GM12878 (cell line): ENCODE results near the gene SFXN1. TPM values are rescaled to one million over a fixed set of nuclear protein-coding genes. Genes with fewer than 3 reads are reported as not detected.

ENCODE experiments used
- ATAC-seq: fragments of 200-7000 bp; cut with Tn5 transposase; 3 replicates; pipeline ENCODE4 v1.9.1; 2020; ENCODE audit warnings: mild to moderate bottlenecking, moderate library complexity
- BruUV-seq: library from RNA; stranded (reverse); fragments of 400-500 nt; replicated peaks from 2 replicates; lab custom pipeline; 2021; lab: Mats Ljungman, UMichigan
- CTCF ChIA-PET: fragments of 300-600 bp; sonication (Branson Sonifier 250); formaldehyde crosslinking; extraction: SDS; loops from one replicate; lab custom pipeline; 2021; ENCODE audit warnings: inconsistent platforms; lab: Yijun Ruan, JAX
- POLR2A ChIA-PET: fragments of 350-600 bp; formaldehyde crosslinking; extraction: SDS; loops from one replicate; lab custom pipeline; 2021; ENCODE audit warnings: inconsistent platforms; lab: Charles Lee
- RAD21 ChIA-PET: fragments of 300-600 bp; sonication (Branson Sonifier 250); formaldehyde crosslinking; loops from one replicate; lab custom pipeline; 2023; ENCODE audit warnings: antibody characterized with exemption; ENCODE audit not compliant: unreplicated experiment; lab: Charles Lee
- SMC1A ChIA-PET: fragments of 300-600 bp; sonication (Branson Sonifier 250); formaldehyde crosslinking; loops from one replicate; lab custom pipeline; 2023; ENCODE audit not compliant: unreplicated experiment, uncharacterized antibody; lab: Charles Lee
- DNase-seq: peaks from one replicate; pipeline ENCODE4 v3.0.0-alpha.2; 2011; ENCODE audit warnings: low read depth, low spot score
- FAIRE-seq: peaks from 3 replicates; lab custom pipeline; 2011; peaks lifted over from hg19 to GRCh38; lab: Jason Lieb, UNC
- H2AFZ ChIP-seq: 2 replicates; pipeline ENCODE4 v1.6.0; 2011; ENCODE audit warnings: low read depth, low read length, control low read depth; ENCODE audit not compliant: control insufficient read depth
- H3K27ac ChIP-seq: 2 replicates; pipeline ENCODE4 v1.5.1; 2011; ENCODE audit warnings: control low read depth; ENCODE audit not compliant: control insufficient read depth, insufficient read depth
- H3K27me3 ChIP-seq, 2 experiments: replicated peaks in 1 of 2; 2 replicates each; pipeline versions ENCODE4 v1.6.0 to v1.6.1; 2011; ENCODE audit warnings: low read length in 1 of 2; ENCODE audit not compliant: control insufficient read depth in 2 of 2, insufficient read depth in 2 of 2
- H3K36me3 ChIP-seq, 2 experiments: 2 replicates each; pipeline ENCODE4 v1.5.1; 2011; ENCODE audit warnings: low read length in 1 of 2; ENCODE audit not compliant: control insufficient read depth in 2 of 2, insufficient read depth in 2 of 2
- H3K4me1 ChIP-seq: 2 replicates; pipeline ENCODE4 v1.6.1; 2011; ENCODE audit warnings: mild to moderate bottlenecking, low read length, moderate library complexity, mixed read lengths; ENCODE audit not compliant: control insufficient read depth, insufficient read depth
- H3K4me2 ChIP-seq: 2 replicates; pipeline ENCODE4 v1.6.0; 2011; ENCODE audit warnings: control low read depth; ENCODE audit not compliant: control insufficient read depth, insufficient read depth
- H3K4me3 ChIP-seq: fragments of 200-600 bp; sonication (generic); 2 replicates; pipeline ENCODE4 v1.5.1; 2016
- H3K79me2 ChIP-seq: 2 replicates; pipeline ENCODE4 v1.6.0; 2011; ENCODE audit warnings: low read length; ENCODE audit not compliant: control insufficient read depth, insufficient read depth
- H3K9ac ChIP-seq: 2 replicates; pipeline ENCODE4 v1.8.0; 2011; ENCODE audit warnings: low read length, control low read depth, mixed read lengths; ENCODE audit not compliant: control insufficient read depth, insufficient read depth
- H3K9me3 ChIP-seq: replicated peaks from 3 replicates; pipeline ENCODE4 v1.5.1; 2011; ENCODE audit warnings: mild to moderate bottlenecking, low read length; ENCODE audit not compliant: control insufficient read depth, insufficient read depth
- H4K20me1 ChIP-seq: 2 replicates; pipeline ENCODE4 v1.6.0; 2011; ENCODE audit not compliant: control insufficient read depth, insufficient read depth
- CEBPZ ChIP-seq: fragments of 150-350 bp; IDR thresholded peaks from 2 replicates; pipeline ENCODE4 v1.6.1; 2016; ENCODE audit warnings: low read depth, low read length
- HCFC1 ChIP-seq: fragments of 150-350 bp; IDR thresholded peaks from 2 replicates; pipeline ENCODE4 v1.6.1; 2014; ENCODE audit warnings: low read length
- PML ChIP-seq: IDR thresholded peaks from 2 replicates; pipeline ENCODE4 v1.6.1; 2012; ENCODE audit warnings: low read length, inconsistent platforms
- POU2F2 ChIP-seq: IDR thresholded peaks from 3 replicates; pipeline ENCODE4 v1.6.1; 2011; ENCODE audit warnings: low read depth, mild to moderate bottlenecking, low read length, borderline replicate concordance
- RCOR1 ChIP-seq: conservative IDR thresholded peaks from 2 replicates; pipeline ENCODE4 v1.6.1; 2012; ENCODE audit warnings: low read depth, low read length, improper control_type of control experiment
- TAF1 ChIP-seq: IDR thresholded peaks from 2 replicates; pipeline ENCODE4 v1.6.1; 2011; ENCODE audit warnings: mild to moderate bottlenecking, low read depth, low read length, borderline replicate concordance
- WGBS: methylation state at CpG from one replicate; pipeline ENCODE4 v1.1.6; 2016; ENCODE audit warnings: low lambda C conversion rate; ENCODE audit not compliant: insufficient replicate concordance, insufficient coverage; ENCODE audit errors: missing lambda C conversion rate; 5-methylcytosine and 5-hydroxymethylcytosine counted together
- in situ Hi-C: fragments of 300-500 bp; cut with MboI; formaldehyde crosslinking; loops from 9 replicates; pipeline ENCODE4 v1.14.3; 2018; ENCODE audit warnings: mixed read lengths
- intact Hi-C: fragments of 100-400 bp; cut with micrococcal nuclease; formaldehyde crosslinking; loops from one replicate; pipeline ENCODE4 v1.14.2; 2022; ENCODE audit not compliant: unreplicated experiment
- polyA plus RNA-seq, 11 experiments: library from polyadenylated mRNA; depleted of rRNA in 4 of 11; unstranded in 6 of 11; stranded (reverse) in 5 of 11; fragments of >200 nt; fragmentation: Nextera tagmentation in 4 of 11; fragmentation: Illumina TruSeq in 1 of 11; extraction: Ambion mirVana in 4 of 11; extraction: Trizol in 1 of 11; gene quantifications; 1 replicate in 1 of 11; 2 replicates in 10 of 11; pipeline versions ENCODE4 v1.2.1 to v1.2.3, GENCODE V29; 2011 to 2016; ENCODE audit warnings: inconsistent platforms in 2 of 11, missing spikeins in 2 of 11, low read depth in 1 of 11
- total RNA-seq, 4 experiments: library from RNA; depleted of rRNA in 3 of 4; stranded (reverse); fragments of >200 nt in 3 of 4; fragmentation: Illumina TruSeq in 1 of 4; extraction: Trizol in 1 of 4; gene quantifications; 2 replicates each; pipeline versions ENCODE4 v1.2.1 to v1.2.3, GENCODE V29; 2013 to 2021
- TF ChIP-seq, protein P1 (sequence below): fragments of 450-650 bp; conservative IDR thresholded peaks from 2 replicates; pipeline ENCODE4 v1.6.1; 2017; ENCODE audit warnings: mild to moderate bottlenecking, moderate library complexity

Gene SFXN1
- total and polyA plus RNA-seq, 10 of the 15 experiments (the other 5 are each of a cell fraction or from before 2014, with no cell fraction given): 18.0 to 248 (median 103) TPM

GRCh38 chr5:175443514-175444059 is 34.8 kb upstream of the SFXN1 start:
- FAIRE-seq: no peak
- Histone ChIP-seq H3K79me2 (no peaks in the 10 kb centered on the region), H3K4me3 (no peak overlapping the region), H2AFZ (no peak overlapping the region), H3K4me1 (no peaks in the 10 kb centered on the region), H3K9me3 (no peaks in the 10 kb centered on the region), H3K27me3 (peaks cover 7 to 15% of the 10 kb centered on the region in 2 experiments), H3K36me3 (no peaks in the 10 kb centered on the region), H3K27ac (no peak overlapping the region), H3K4me2 (no peak overlapping the region), H4K20me1 (no peaks in the 10 kb centered on the region), H3K9ac (no peak overlapping the region)
- no peak for DNase-seq
- ChIA-PET SMC1A (no interaction called here), CTCF (interaction anchor here (0.6 to 1.3 kb wide), 2 partner anchors 14 to 492 kb away, joined by 3 read pairs; no protein-coding TSS in a partner anchor), POLR2A (no interaction called here), RAD21 (no interaction called here)
- no peak; the same call in 2 of the 3 replicates for ATAC-seq
- TF ChIP-seq TAF1: no peak
- TF ChIP-seq PML: no peak
- TF ChIP-seq CEBPZ: no peak
- no peak for TF ChIP-seq RCOR1
- TF ChIP-seq POU2F2: no peak
- TF ChIP-seq, protein P1, sequence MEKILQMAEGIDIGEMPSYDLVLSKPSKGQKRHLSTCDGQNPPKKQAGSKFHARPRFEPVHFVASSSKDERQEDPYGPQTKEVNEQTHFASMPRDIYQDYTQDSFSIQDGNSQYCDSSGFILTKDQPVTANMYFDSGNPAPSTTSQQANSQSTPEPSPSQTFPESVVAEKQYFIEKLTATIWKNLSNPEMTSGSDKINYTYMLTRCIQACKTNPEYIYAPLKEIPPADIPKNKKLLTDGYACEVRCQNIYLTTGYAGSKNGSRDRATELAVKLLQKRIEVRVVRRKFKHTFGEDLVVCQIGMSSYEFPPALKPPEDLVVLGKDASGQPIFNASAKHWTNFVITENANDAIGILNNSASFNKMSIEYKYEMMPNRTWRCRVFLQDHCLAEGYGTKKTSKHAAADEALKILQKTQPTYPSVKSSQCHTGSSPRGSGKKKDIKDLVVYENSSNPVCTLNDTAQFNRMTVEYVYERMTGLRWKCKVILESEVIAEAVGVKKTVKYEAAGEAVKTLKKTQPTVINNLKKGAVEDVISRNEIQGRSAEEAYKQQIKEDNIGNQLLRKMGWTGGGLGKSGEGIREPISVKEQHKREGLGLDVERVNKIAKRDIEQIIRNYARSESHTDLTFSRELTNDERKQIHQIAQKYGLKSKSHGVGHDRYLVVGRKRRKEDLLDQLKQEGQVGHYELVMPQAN: no peak
- TF ChIP-seq HCFC1: no peak
- WGBS: 26% methylated on average over 25 of the region's 29 CpGs
- in situ Hi-C loops: no loop called here
- intact Hi-C loops: loop anchor here (1.0 kb wide), 1 partner anchor 492 kb away; no protein-coding TSS in a partner anchor
- BruUV-seq: no TSS peak
